Testis (tissue), 2 donors: ENCODE measurements around the gene HOXC6.

Source experiments
- CTCF ChIP-seq, 3 experiments: fragments of 450-650 bp in 2 of 3; fragments of 200-600 bp in 1 of 3; sonication (generic) in 1 of 3; IDR thresholded peaks; one replicate each; pipeline ENCODE4 v1.5.1; 2016 to 2019; ENCODE audit warnings: antibody characterized with exemption in 3 of 3, mild to moderate bottlenecking in 2 of 3, moderate library complexity in 1 of 3
- POLR2A ChIP-seq: fragments of 450-650 bp; IDR thresholded peaks from one replicate; pipeline ENCODE4 v1.6.1; 2017; ENCODE audit warnings: antibody characterized with exemption, mild to moderate bottlenecking, moderate library complexity

DNA sequence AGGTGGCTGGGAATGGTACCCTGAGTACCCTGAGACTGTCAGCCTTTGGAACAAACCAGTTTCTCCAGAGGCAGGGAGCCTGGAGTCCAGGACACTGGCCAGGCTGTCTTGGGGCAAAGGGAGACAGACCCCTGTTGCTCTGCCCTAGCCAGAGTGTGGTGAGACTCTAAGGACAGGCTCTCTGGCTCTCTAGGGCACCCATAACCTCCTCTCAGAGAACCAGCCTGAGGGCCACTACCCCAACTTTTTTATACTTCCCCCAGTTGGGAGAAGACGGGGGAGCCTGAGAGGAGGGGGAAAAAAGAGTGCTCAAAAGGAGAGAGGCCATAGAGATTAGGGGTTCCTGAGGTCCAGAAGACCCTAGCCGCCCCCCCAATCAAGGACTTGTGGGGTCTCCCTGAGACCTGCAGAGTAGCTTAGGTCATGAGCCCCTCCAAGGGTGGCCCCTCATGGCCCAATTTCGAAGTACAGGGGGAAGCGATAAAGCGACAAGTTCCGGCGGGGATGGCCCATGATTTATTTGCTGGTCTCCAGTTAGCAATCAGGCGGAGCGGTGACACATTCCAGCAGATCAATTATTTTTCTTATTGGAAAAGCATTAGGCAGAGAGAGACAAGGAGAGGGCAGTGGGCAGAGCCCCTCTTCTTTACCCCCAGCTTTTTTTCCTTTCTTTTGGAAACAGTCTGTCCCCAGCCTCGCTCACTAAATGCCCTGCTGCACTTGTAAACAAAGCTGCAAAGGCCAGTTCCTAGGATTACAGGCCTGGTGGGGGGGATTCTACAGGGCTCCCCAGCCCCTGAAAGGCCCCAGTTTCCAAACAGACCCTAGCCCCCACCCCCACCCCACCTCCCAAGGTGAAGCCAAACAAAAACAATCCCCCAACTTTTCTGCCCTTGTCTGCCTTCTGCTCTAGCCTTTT is 17.9 kb upstream of the HOXC6 start:
- no peak for TF ChIP-seq CTCF (IDR thresholded peaks at IDR 0.05)
- TF ChIP-seq POLR2A, result no peak
